HG03060 (cell line): Measurements from ENCODE around the gene DSG2.
A peak's percentile ranks its signal among the peaks of the same experiment; 100 is the strongest.

Experiments used
- ATAC-seq: cut with Tn5 transposase; IDR thresholded peaks from one replicate; pipeline ENCODE4 v1.9.1; 2021; ENCODE audit warnings: low read depth, moderate number of reproducible peaks; ENCODE audit not compliant: unreplicated experiment

The DSG2 gene

DNA sequence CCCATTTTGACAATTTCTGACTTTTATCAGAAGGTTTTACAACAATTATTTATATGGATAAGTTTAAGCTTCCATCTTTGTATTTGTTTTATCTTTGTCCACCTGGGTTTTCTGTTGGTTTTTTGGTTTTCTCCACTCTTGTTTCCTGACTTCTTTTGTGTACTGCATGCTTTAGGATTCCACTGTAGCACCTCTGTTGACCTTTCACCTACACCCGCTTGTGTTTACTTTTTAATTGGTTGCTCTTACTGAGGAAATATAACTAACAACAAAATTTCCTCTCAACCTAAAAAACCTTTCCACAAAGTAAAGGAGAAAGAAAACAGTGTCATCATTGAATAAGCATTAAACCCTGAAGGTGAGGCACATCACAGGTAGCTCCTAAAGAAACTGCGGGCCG lies 53.9 kb downstream of the DSG2 start:
- ATAC-seq = no peak

- ATAC-seq = no peak
Measured at GRCh38 chr18:31553800-31554199, 55.8 kb downstream of the DSG2 start.

DNA sequence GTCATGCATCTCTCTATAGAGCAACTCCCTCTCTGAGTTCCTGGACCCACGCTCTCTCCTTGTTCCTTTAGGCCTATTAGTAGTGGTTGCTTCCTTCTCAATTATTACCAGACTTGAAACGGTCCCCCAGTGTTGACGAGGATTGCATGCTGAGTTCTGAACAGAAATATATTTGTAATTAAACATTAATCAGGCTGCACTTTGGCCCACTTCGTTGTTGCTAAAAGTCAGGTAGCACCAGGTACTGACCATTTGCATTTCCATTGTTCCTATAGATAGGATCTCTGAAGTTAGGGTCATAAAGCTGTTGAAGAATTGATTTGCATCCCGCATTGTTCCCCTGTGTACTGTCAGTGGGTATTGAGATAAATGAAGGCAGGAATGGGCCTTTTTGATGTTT lies 56.8 kb downstream of the DSG2 start:
- ATAC-seq = no peak

DNA sequence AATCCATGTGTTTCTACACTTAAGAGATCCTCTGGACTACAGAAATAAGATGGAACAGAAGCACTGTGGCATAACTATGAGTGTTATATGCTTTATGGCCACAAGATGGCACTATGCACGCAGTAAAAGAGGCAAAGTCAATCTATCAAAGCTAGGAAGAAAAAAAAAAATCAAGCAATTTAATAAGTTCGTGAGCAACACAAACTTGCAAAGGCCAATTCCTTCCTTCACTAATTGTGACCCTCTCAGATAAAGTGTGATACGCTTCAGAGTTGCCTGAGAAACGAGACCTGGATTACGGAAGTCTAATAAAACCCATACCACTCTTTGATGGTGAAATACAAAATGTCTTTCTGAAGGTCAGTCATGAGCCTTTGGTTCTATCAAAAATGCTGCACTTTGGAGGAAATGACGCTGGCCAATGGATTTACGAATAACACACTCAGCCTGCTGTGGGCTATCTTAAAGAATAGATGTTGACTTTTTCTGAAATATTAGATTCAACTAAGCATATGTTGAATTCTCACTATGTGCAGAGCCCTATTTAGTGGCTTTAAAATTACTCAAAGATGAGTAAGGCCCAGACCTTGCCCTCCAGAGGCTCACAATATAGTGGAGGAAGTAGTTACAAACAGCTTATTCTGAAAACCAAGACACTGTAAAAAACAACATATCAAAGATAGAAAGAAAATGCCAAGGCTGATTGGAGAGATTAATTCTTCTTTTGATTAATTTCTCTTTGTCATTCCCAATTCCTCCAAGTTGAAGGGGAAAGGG lies 58.2 kb downstream of the DSG2 start:
- ATAC-seq = peak; percentile 59

GRCh38 chr18:31557446-31557845 lies 59.5 kb downstream of the DSG2 start:
- ATAC-seq = no peak

- ATAC-seq = no peak
Measured at GRCh38 chr18:31558567-31558966, 60.6 kb downstream of the DSG2 start.

DNA sequence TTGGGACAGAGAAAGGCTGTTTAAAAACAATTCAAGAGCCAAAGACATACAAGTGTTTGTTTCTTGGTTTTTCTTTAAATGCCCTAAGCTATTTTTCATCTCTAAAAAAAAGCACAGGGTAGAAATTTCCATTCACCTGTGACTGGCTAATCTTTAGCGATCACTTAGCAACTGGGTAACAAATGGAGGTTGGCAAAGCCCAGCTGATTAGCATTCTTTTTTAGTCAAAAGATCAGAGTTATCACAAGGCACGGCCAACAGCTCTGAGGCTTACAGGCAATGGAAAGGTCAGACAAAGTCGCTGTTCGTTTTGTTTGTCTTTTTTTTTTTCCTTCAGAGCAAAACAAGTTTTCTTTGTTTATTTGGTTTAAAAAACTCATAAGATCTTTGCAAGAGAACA lies 64.7 kb downstream of the DSG2 start:
- no peak for ATAC-seq

GRCh38 chr18:31563778-31564177 lies 65.8 kb downstream of the DSG2 start:
- no peak for ATAC-seq

GRCh38 chr18:31565345-31565744 lies 67.4 kb downstream of the DSG2 start:
- ATAC-seq = no peak

- no peak for ATAC-seq
Measured at GRCh38 chr18:31565782-31566512, 68.0 kb downstream of the DSG2 start.

DNA sequence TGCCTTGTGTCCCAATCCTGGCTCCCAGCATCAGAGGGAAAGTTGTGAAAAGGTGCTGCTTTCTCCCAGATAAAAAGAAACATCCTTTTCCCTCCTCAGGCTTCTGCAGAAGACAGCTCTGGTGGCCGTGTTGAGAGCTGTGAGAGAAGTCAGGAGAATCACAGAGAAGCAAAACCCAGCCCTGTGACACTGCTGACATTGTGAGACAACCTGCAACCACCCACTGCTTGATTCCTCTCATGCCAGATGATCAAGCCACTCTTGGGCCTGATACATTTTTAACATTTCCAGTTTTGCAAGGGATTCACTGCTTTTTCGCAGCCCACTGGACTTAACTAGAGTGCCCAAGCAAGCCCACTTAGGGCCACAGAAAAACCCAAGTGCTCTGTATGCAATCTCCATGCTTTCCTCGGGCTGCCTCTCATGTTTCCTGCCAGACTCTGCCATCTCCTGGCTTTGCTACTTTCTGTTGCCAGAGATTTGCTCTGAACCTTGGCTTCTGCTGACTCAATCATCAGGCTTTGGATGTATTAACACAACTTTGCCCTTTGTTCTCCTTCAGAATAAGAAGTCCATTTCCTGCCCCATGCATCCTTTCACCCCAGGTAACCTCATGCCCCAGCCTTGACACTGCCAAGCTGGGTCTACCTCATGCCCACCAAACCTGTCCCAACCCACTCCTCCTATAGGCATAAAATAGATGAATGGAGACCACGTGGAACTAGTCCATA lies 68.8 kb downstream of the DSG2 start:
- ATAC-seq = no peak

DNA sequence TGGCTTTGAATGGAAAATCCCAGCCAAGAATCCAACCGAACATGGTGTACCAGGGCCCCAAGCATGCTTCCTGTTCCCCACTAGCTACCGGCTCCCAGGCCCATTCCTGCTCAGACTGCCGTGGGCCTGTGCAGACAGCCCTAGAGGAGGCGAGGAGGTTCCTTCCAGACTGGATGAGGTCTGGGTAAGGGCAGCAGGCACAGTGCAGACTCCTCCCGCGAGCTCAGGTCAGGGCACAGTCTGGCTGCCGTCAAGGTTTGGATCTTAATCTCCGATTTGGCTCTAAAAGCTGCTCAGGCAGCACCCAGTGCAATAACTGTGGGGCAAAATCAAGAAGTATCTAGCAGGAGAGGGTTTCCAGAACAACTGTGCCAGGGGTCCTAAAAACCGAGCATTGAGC lies 74.4 kb downstream of the DSG2 start:
- no peak for ATAC-seq

DNA sequence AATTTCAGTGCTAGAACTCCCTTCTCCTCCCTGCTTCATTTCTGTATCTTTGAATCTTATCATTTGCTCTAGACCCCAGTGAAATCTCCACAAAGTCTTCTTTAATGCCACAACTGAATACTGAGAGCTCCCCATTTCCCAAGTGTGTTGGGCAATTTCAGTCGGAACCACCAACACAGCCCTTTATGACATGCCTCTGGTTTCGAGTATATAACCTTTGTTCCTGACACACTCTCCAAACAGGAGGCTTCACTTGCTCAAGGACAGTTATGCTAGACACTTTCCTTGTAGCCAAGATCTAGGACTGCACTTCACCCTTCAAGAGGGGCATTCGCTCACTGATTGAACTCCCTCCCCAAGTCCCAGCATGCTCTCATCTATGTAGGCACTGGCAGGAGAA lies 75.1 kb downstream of the DSG2 start:
- no peak for ATAC-seq

GRCh38 chr18:31574359-31574758 lies 76.4 kb downstream of the DSG2 start:
- ATAC-seq = no peak

GRCh38 chr18:31575515-31576257 lies 77.7 kb downstream of the DSG2 start:
- ATAC-seq = no peak

DNA sequence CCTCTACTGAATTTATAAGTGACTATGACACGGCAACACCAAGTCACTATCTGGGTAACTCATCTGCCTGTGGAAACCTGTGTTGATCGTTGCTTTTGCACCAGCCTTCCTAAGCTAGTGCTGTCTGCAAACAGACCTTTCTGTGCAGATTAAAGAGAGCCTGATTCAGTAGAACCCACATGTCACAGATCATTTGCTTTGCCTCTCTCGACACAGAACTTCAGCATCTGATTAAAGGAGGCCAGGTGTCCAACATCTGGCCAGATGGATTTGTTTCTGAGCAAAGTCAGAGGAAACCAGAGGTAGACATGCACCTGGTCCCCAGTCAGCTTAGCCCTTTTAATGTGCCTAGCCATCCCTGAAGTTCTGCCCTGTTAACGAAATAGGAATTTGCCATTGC lies 78.7 kb downstream of the DSG2 start:
- ATAC-seq = peak; percentile 35

DNA sequence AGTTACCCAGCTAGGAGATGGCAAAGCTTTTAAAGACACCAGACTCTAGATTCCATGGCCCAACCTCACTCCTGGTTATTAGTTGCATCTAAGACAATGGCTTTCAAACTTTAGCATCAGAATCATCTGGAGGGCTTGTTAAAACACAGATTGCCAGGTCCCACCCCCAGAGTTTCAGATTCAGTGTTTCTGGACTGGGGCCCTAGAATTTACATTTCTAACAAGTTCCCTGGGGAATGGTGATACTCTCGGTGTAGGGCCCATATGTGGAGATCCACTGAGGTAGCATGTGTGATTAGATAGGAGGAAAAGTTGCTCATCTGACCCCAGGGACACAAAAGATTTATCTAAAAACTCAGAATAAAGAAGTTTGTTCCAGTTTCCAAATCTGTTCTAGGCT lies 79.2 kb downstream of the DSG2 start:
- no peak for ATAC-seq

DNA sequence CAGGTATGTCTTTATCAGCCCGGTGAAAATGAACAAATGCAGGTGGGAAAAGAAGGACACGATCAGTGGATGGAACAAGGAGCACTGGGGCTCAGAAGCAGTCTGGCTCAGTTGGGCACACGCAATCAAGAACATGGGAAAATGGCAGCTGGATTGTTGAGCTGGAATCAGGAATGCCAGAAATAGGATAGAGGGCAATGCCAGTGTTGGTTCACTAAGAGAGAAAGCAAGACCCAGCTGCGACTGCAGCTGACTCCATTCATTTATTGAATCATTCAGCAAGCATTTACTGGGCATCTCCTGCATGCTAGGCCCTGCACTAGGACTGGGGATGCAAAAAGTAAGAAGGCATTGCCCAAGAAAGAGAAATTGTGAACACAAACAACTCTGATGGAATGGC lies 80.1 kb downstream of the DSG2 start:
- ATAC-seq = no peak

GRCh38 chr18:31579375-31579774 lies 81.4 kb downstream of the DSG2 start:
- no peak for ATAC-seq

DNA sequence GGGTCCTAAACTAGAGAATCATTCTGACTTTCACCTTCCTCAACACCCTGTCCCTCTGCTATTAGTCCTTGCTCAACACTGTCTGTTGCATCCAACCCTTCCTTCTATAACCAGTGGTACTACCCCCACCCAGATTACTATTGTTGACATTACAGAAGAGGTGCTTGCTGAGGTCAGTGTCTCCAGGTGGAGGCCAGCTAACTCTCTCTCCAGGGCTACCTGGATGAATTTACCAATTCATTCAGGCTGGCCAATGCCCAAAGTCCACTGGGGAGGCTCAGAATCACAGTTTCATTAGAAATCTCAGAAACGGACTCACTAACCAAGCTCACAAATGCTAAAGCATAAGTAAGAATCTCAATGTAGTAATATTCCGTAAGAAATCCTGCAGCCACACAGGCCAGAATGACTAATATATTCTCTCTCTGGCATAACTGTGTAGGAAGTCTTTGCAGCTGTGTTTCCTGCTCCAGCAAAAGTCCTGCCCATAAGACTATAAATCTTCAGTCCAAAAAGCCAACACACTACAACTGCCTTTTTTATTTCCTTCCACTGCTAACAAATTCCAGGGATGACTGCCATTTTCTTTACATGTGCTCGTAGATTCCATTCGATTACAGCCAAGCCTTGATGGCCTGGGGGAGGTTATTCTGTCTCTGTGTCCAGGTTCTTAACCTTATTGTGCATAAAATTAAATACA lies 83.7 kb downstream of the DSG2 start:
- no peak for ATAC-seq
